NT2/D1 (cell line): ENCODE results near the gene TSPAN5.

Source experiments
- SUZ12 ChIP-seq: IDR thresholded peaks from 2 replicates; pipeline ENCODE4 v1.6.1; 2011; ENCODE audit not compliant: insufficient read length, insufficient read depth; ENCODE audit errors: extremely low read depth
- YY1 ChIP-seq: IDR thresholded peaks from 2 replicates; pipeline ENCODE4 v1.6.1; 2011; ENCODE audit not compliant: insufficient read length, insufficient read depth
- ZNF274 ChIP-seq: IDR thresholded peaks from 2 replicates; pipeline ENCODE4 v1.6.1; 2011; ENCODE audit warnings: mild to moderate bottlenecking, low read depth, low read length

GRCh38 chr4:98467627-98468072, 190.8 kb downstream of the TSPAN5 start:
- TF ChIP-seq YY1 (no peak), ZNF274 (no peak), SUZ12 (no peak)
